Stomach (tissue), 19 donors: ENCODE results near the gene CLGN. TPM values are rescaled to one million over a fixed set of nuclear protein-coding genes. Genes with fewer than 3 reads are reported as not detected.

ENCODE experiments used
- DNase-seq, 2 donors: peaks; one replicate each; pipeline versions ENCODE4 v3.0.0 to v3.0.0-alpha.2; 2013 to 2019
- H3K27ac ChIP-seq, 5 donors: fragments of 200-600 bp in 4 of 5; sonication (generic) in 4 of 5; one replicate each; pipeline ENCODE4 v1.5.1; 2013 to 2019; ENCODE audit warnings: mild to moderate bottlenecking in 1 of 5, moderate library complexity in 1 of 5
- H3K27me3 ChIP-seq, 3 donors: fragments of 200-600 bp; sonication (generic); one replicate each; pipeline ENCODE4 v1.5.1; 2017 to 2019; ENCODE audit warnings: mixed run types in 1 of 3
- H3K36me3 ChIP-seq, 4 donors: fragments of 200-600 bp; sonication (generic); 1 replicate in 3 of 4; 2 replicates in 1 of 4; pipeline ENCODE4 v1.5.1; 2016 to 2019
- H3K4me1 ChIP-seq, 4 donors: fragments of 200-600 bp; sonication (generic); one replicate each; pipeline ENCODE4 v1.5.1; 2016 to 2019
- H3K4me3 ChIP-seq, 4 donors: fragments of 200-600 bp; sonication (generic) in 3 of 4; one replicate each; pipeline ENCODE4 v1.5.1; 2016 to 2019; ENCODE audit warnings: mild to moderate bottlenecking in 1 of 4
- H3K9me3 ChIP-seq, 4 donors: fragments of 200-600 bp; sonication (generic); one replicate each; pipeline ENCODE4 v1.5.1; 2016 to 2019
- EP300 ChIP-seq: sonication (generic); formaldehyde crosslinking; IDR thresholded peaks from one replicate; pipeline ENCODE4 v1.6.1; 2017; ENCODE audit warnings: antibody characterized with exemption
- POLR2A ChIP-seq, 4 donors: fragments of 450-650 bp; IDR thresholded peaks; one replicate each; pipeline ENCODE4 v1.6.1; 2016; ENCODE audit warnings: antibody characterized with exemption in 4 of 4, control low read depth in 2 of 4, mild to moderate bottlenecking in 1 of 4, moderate library complexity in 1 of 4
- POLR2AphosphoS5 ChIP-seq, 3 donors: sonication (generic); formaldehyde crosslinking; IDR thresholded peaks; one replicate each; pipeline ENCODE4 v1.6.1; 2016; ENCODE audit warnings: antibody characterized with exemption in 3 of 3
- WGBS, 5 donors: extraction: QIAGEN DNeasy Blood & Tissue Kit in 3 of 5; methylation state at CpG; one replicate each; pipeline versions ENCODE4 v1.1.5 to v1.1.7; 2013 to 2018; 5-methylcytosine and 5-hydroxymethylcytosine counted together
- intact Hi-C: fragments of 100-400 bp; cut with DNase I; formaldehyde crosslinking; loops from one replicate; pipeline ENCODE4 v1.15.1; 2023; ENCODE audit warnings: low total_unique reads
- long read RNA-seq, 10 donors: transcript quantifications; one replicate each; lab custom pipeline, GENCODE V29; 2026
- polyA plus RNA-seq, 3 donors: library from polyadenylated mRNA; stranded (reverse); fragments of 200-250 nt; gene quantifications; one replicate each; pipeline ENCODE4 v1.2.3, GENCODE V29; 2013
- total RNA-seq, 5 donors: library from RNA; depleted of rRNA; stranded (reverse); fragments of >200 nt; gene quantifications; one replicate each; pipeline versions ENCODE4 v1.1.0 to v1.2.3, GENCODE V29; 2014 to 2016
- TF ChIP-seq, protein P1 (sequence below), 7 experiments: fragments of 450-650 bp in 4 of 7; fragments of 200-600 bp in 3 of 7; sonication (generic) in 3 of 7; IDR thresholded peaks; one replicate each; pipeline ENCODE4 v1.5.1; 2016 to 2019; ENCODE audit warnings: antibody characterized with exemption in 7 of 7, control low read depth in 2 of 7, mild to moderate bottlenecking in 1 of 7
- donor health status: healthy with polysubstance abuse.
- donor health status: Bipolar disorder and iron deficiency.
- donor health status: healthy.

CLGN gene, protein sequence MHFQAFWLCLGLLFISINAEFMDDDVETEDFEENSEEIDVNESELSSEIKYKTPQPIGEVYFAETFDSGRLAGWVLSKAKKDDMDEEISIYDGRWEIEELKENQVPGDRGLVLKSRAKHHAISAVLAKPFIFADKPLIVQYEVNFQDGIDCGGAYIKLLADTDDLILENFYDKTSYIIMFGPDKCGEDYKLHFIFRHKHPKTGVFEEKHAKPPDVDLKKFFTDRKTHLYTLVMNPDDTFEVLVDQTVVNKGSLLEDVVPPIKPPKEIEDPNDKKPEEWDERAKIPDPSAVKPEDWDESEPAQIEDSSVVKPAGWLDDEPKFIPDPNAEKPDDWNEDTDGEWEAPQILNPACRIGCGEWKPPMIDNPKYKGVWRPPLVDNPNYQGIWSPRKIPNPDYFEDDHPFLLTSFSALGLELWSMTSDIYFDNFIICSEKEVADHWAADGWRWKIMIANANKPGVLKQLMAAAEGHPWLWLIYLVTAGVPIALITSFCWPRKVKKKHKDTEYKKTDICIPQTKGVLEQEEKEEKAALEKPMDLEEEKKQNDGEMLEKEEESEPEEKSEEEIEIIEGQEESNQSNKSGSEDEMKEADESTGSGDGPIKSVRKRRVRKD
- total RNA-seq (1 to 10 TPM in 3 of 5 donors, under 1 TPM in 1, not detected in 1; 0.45 to 7.6 (median 2.2) TPM), polyA plus RNA-seq (1 to 10 TPM in 1 of 3 donors, under 1 TPM in 1, not detected in 1; 0.31 to 1.6 TPM)
- long read RNA-seq, donor 1, partial matches to known transcripts = 0 of 1 reads
- long read RNA-seq, donor 1, other reads (novel, unspliced or antisense) = 0 of 1 reads
- long read RNA-seq, donor 2, partial matches to known transcripts = 0 of 1 reads
- long read RNA-seq, donor 2, other reads (novel, unspliced or antisense) = 0 of 1 reads
- long read RNA-seq, donor 3 = 0 reads
- long read RNA-seq, donor 4 = 0 reads
- long read RNA-seq, donor 5 = 0 reads
- long read RNA-seq, donor 6, partial matches to known transcripts = 0 of 2 reads
- long read RNA-seq, donor 6, other reads (novel, unspliced or antisense) = 0 of 2 reads
- long read RNA-seq, donor 7, partial matches to known transcripts = 0 of 2 reads
- long read RNA-seq, donor 7, other reads (novel, unspliced or antisense) = 0 of 2 reads
- long read RNA-seq, donor 8 = 0 reads
- long read RNA-seq, donor 9 = 0 reads
- long read RNA-seq, donor 10 = 0 reads

DNA sequence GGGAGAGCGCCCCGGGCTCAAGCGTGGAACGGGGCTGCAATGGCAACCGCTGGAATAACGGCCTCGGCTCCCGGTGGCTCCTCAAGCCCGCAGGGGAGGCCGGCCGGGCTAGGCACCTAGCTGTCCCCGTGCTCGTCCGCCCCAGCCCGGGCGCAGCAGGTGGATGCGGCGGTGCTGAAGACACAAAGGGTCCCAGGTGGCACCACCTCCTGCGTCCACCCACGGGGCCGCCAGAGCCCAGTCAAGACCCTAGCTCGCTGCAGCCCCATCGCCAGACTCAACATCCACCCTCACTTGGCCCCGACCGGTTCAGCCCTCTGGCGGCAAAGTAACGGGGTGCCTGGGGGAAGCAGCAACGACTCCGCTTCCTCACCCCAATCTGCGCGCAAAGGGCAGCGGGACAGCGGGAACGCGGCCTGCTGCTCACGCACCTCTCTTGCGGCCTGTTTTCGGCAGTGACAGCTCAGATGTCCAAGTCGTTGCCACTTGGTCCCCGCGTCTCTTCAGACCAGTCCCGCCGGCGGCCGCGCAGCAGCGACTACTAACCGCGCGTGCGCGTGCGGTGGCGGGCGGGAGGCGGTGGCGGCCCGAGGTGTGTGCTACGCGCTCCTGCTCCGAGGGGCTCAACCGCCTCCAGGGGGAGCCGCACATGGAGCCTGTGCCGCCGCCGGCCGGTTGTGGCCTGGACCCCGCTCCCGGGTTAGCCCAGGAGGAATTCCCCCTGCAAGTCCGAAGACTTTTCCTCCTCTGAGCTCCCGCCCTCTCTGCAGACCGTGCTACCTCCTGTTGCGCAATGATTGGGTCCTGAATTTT lies at the start of gene CLGN:
Gene CLGN, minus strand, starts transcription at position 543 of the 813 bp plus-strand sequence. CDS start 14,570 bp downstream, outside the sequence.
- H3K27ac ChIP-seq = peak within 1 kb of the TSS in 3 of 5 donors; percentile 14 to 52 (median 50)
- H3K4me1 ChIP-seq = peaks cover 7 to 21% (median 17%) of the 10 kb centered on the region in 4 donors
- intact Hi-C loops = no loop called here
- no peaks in the 10 kb centered on the region for H3K9me3 ChIP-seq
- no peaks in the 10 kb centered on the region for H3K36me3 ChIP-seq
- 1 to 2% (median 1%) methylated on average over 20 to 73 of the region's 73 CpGs for WGBS, 5 donors
- peaks cover 0 to 15% (median 14%) of the 10 kb centered on the region in 3 donors for H3K27me3 ChIP-seq
- DNase-seq = peak; percentile 62 to 93
- peak within 1 kb of the TSS; percentile 62 to 93 (median 76) for H3K4me3 ChIP-seq
- TF ChIP-seq, protein P1, sequence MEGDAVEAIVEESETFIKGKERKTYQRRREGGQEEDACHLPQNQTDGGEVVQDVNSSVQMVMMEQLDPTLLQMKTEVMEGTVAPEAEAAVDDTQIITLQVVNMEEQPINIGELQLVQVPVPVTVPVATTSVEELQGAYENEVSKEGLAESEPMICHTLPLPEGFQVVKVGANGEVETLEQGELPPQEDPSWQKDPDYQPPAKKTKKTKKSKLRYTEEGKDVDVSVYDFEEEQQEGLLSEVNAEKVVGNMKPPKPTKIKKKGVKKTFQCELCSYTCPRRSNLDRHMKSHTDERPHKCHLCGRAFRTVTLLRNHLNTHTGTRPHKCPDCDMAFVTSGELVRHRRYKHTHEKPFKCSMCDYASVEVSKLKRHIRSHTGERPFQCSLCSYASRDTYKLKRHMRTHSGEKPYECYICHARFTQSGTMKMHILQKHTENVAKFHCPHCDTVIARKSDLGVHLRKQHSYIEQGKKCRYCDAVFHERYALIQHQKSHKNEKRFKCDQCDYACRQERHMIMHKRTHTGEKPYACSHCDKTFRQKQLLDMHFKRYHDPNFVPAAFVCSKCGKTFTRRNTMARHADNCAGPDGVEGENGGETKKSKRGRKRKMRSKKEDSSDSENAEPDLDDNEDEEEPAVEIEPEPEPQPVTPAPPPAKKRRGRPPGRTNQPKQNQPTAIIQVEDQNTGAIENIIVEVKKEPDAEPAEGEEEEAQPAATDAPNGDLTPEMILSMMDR (IDR thresholded peaks at IDR 0.05) = peak in 3 of 7 experiments; percentile 5 to 35 (median 29)
- TF ChIP-seq EP300 (no peak), POLR2A (IDR thresholded peaks at IDR 0.05) (no peak), POLR2AphosphoS5 (IDR thresholded peaks at IDR 0.05) (no peak)

DNA sequence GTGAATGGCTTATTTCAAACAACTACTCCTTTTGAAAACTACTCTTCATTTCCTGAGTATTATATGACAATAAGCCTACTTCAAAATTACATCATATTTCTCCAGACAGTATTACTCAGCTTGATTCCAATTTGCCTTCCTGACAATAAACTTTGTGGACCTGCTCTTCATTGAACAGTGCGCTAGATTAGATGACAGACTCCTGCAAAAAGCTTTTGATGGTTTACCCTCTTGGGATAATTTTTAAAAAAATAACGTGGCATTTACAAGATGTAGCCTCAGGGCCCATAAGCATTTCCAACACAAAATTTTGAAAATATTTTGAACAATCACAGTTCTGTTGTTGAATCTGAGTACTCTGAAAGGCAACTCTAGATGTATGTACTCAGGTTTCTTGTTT lies 44.7 kb upstream of the CLGN start:
- no peaks in the 10 kb centered on the region for H3K36me3 ChIP-seq
- TF ChIP-seq POLR2A (IDR thresholded peaks at IDR 0.05) = no peak
- no peak for TF ChIP-seq EP300
- no peak for TF ChIP-seq POLR2AphosphoS5 (IDR thresholded peaks at IDR 0.05)
- TF ChIP-seq, protein P1 (IDR thresholded peaks at IDR 0.05) = no peak
- intact Hi-C loops = no loop called here
- WGBS, 5 donors = 69 to 84% (median 73%) methylated on average over 2 of the region's 2 CpGs
- DNase-seq = no peak
- no peak overlapping the region for H3K4me3 ChIP-seq
- no peaks in the 10 kb centered on the region for H3K4me1 ChIP-seq
- peaks cover 0 to 20% (median 0%) of the 10 kb centered on the region in 3 donors for H3K27me3 ChIP-seq
- no peak overlapping the region for H3K27ac ChIP-seq
- no peaks in the 10 kb centered on the region for H3K9me3 ChIP-seq

DNA sequence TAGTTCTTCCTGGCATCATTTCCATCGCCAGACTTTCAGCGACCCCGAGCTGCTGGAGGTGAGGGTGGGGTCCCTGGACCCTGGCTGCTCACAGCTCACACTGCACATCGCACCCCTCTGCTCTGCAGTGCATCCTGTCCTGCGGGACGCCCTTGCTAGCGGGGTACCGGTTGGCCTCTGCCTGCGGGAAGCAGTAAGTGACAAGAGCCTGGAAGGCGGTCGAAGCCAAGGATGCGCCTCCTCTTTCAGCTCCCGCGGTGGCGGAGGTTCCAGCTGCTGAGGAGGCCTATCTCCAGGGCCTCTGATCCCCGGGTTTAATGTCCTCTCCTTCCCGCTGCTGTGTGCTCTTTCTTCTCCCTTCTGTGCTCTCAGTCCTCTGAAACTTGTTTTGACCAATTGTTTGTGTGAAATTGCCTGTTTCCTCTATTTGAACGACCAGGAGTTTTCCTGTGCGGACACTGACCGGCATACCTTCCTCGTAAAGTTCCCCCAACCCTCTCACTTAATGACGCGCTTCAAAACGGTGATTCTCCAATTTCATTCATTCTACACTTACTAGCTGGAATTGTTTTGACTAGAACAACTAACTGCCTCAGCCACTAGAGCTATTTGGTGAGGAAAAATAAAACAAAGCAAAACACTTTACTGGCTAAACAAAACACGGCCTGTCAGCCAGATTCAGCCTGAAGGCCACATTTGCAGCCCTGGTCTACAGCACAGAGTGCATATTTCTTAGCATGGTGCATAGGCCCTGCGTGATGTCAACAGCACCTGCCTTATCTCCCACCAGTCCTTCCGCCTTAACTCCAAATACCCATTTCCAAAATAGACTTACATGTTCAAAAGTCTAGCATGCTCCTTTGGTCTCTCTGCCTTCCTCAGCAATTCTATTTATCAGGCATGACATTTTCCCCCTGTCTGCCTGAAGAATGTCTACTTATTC lies 42.6 kb upstream of the CLGN start:
- peak in 1 of 2 donors; percentile 17 for DNase-seq
- Histone ChIP-seq H3K27me3 (peaks cover 0 to 20% (median 0%) of the 10 kb centered on the region in 3 donors), H3K4me3 (no peak overlapping the region), H3K4me1 (no peaks in the 10 kb centered on the region), H3K36me3 (no peaks in the 10 kb centered on the region), H3K9me3 (no peaks in the 10 kb centered on the region), H3K27ac (no peak overlapping the region)
- TF ChIP-seq POLR2A (IDR thresholded peaks at IDR 0.05) = no peak
- TF ChIP-seq, protein P1 (IDR thresholded peaks at IDR 0.05) = no peak
- no peak for TF ChIP-seq EP300
- TF ChIP-seq POLR2AphosphoS5 (IDR thresholded peaks at IDR 0.05) = no peak
- intact Hi-C loops = no loop called here
- 52 to 63% (median 60%) methylated on average over 21 to 27 of the region's 27 CpGs for WGBS, 5 donors
